GM12873 (cell line): ENCODE measurements around the gene CNTD1.
A peak's percentile ranks its signal among the peaks of the same experiment; 100 is the strongest.

ENCODE experiments used
- CTCF ChIP-seq: IDR thresholded peaks from 2 replicates; pipeline ENCODE4 v1.5.1; 2012; ENCODE audit warnings: low read depth, mild to moderate bottlenecking, moderate library complexity, low read length, control low read depth; ENCODE audit not compliant: insufficient read depth; ENCODE audit errors: missing control alignments

The CNTD1 gene

GRCh38 chr17:42798383-42799380, at the start of gene CNTD1, which contains the start of gene COA3:
Gene CNTD1, plus strand, starts transcription at chr17:42798861. Its CDS starts 207 bp downstream, at chr17:42799068.
Gene COA3, minus strand, starts transcription at chr17:42798704. Its CDS starts 23 bp downstream, at chr17:42798681.
- peak; percentile 1 for TF ChIP-seq CTCF

GRCh38 chr17:42748908-42749798, 49.5 kb upstream of the CNTD1 start:
- no peak for TF ChIP-seq CTCF

GRCh38 chr17:42750739-42751344, 47.8 kb upstream of the CNTD1 start:
- TF ChIP-seq CTCF = no peak

- no peak for TF ChIP-seq CTCF
Measured at GRCh38 chr17:42751628-42752027, 47.0 kb upstream of the CNTD1 start.

- TF ChIP-seq CTCF = no peak
Measured at GRCh38 chr17:42754782-42755181, 43.9 kb upstream of the CNTD1 start.

- TF ChIP-seq CTCF = no peak
Measured at GRCh38 chr17:42759982-42760651, 38.5 kb upstream of the CNTD1 start.
